Inflammatory macrophage treated with lipopolysaccharide for 1 hour (primary cell): Measurements from ENCODE around the gene GPR37L1.
"Not testable (repeated sequence)": the region's sequence is repeated elsewhere in the genome, so short reads cannot be mapped to it uniquely, and the experiment has no call there.

Experiments
- DNase-seq, 2 donors: peaks; one replicate each; pipeline ENCODE4 v3.0.0-alpha.2; 2020 to 2022

The GPR37L1 gene

GRCh38 chr1:202157945-202158344, 35.2 kb downstream of the GPR37L1 start:
- DNase-seq, result no peak

- DNase-seq, result no peak
Observed at GRCh38 chr1:202158810-202159533, 36.3 kb downstream of the GPR37L1 start.

- peak in 1 of 2 donors; percentile 38 for DNase-seq
Observed at GRCh38 chr1:202159534-202160371, 37.0 kb downstream of the GPR37L1 start.

GRCh38 chr1:202160377-202160940, 37.7 kb downstream of the GPR37L1 start, which contains the start of gene PTPN7:
Gene PTPN7, minus strand, starts transcription at chr1:202160602. Its CDS starts 1,200 bp downstream, at chr1:202159402.
- peak; percentile 52 to 80 for DNase-seq

GRCh38 chr1:202161151-202162046, 38.7 kb downstream of the GPR37L1 start:
- no peak for DNase-seq

- no peak for DNase-seq
Observed at GRCh38 chr1:202162047-202162417, 39.3 kb downstream of the GPR37L1 start.

- no peak for DNase-seq
Observed at GRCh38 chr1:202162418-202163280, 39.9 kb downstream of the GPR37L1 start.

GRCh38 chr1:202163281-202164270, 40.9 kb downstream of the GPR37L1 start:
- no peak for DNase-seq

GRCh38 chr1:202164271-202165037, 41.7 kb downstream of the GPR37L1 start:
- DNase-seq, result no peak

GRCh38 chr1:202165267-202165941, 42.7 kb downstream of the GPR37L1 start:
- no peak for DNase-seq

- no peak for DNase-seq
Observed at GRCh38 chr1:202165942-202166843, 43.5 kb downstream of the GPR37L1 start.

- not testable (repeated sequence) for DNase-seq
Observed at GRCh38 chr1:202167054-202167453, 44.3 kb downstream of the GPR37L1 start.

GRCh38 chr1:202167708-202168415, 45.1 kb downstream of the GPR37L1 start:
- DNase-seq, result no peak

GRCh38 chr1:202168861-202169260, 46.1 kb downstream of the GPR37L1 start:
- no peak for DNase-seq

GRCh38 chr1:202170726-202171125, 48.0 kb downstream of the GPR37L1 start:
- DNase-seq, result no peak

GRCh38 chr1:202171292-202172014, 48.7 kb downstream of the GPR37L1 start:
- no peak for DNase-seq

GRCh38 chr1:202172015-202172355, 49.3 kb downstream of the GPR37L1 start:
- no peak for DNase-seq
